NCI-H748 (cell line): ENCODE data around the gene CISD2.
A peak's percentile ranks its signal among the peaks of the same experiment; 100 is the strongest.
"Not testable (repeated sequence)": the region's sequence is repeated elsewhere in the genome, so short reads cannot be mapped to it uniquely, and the experiment has no call there.

Experiments used
- DNase-seq: peaks from one replicate; lab custom pipeline; 2025; ENCODE audit not compliant: unreplicated experiment; lab: John Stamatoyannopoulos, UW

The CISD2 gene, protein sequence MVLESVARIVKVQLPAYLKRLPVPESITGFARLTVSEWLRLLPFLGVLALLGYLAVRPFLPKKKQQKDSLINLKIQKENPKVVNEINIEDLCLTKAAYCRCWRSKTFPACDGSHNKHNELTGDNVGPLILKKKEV

GRCh38 chr4:102868781-102869568, at the start of gene CISD2:
Gene CISD2 (plus strand): TSS chr4:102868992. CDS start chr4:102869085, 93 bp downstream.
- peak; percentile 94 for DNase-seq

- DNase-seq: not testable (repeated sequence)
Observed at GRCh38 chr4:102819100-102819499, 49.7 kb upstream of the CISD2 start.

DNA sequence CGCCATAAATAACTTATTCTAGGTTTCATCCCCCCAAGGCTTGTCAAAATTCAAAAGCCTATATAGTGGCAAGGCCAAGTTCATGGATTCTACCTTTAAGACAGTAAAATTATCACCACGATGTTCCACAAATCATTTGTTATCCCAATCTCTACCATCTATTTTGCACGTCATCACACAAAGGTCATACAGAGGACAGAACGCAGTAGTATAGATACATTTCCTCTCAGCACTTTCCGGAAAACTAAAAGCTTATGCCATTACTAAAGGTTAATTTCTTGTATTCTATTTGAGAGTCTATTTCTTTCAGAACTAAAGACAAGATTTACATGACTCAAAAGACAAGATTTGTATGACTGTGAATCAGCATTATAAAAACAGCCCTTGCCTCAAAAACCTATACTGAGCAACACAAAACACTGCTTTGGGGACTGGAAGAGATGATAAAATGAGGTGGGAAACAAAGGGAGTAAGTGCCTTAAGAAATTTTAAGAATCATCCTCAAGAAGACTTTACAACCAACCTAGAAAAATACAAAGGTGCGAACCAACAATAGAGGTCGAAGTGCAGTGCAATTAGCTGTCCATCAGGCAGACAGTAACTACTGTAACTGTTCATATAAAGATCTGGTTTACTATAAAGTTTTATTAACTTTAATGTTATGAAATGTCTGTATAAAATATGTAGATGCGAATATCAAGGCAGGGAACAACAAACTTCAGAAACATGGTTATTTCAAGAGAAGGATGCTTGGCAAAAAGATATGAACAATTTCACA, 49.0 kb upstream of the CISD2 start:
- DNase-seq: no peak

DNA sequence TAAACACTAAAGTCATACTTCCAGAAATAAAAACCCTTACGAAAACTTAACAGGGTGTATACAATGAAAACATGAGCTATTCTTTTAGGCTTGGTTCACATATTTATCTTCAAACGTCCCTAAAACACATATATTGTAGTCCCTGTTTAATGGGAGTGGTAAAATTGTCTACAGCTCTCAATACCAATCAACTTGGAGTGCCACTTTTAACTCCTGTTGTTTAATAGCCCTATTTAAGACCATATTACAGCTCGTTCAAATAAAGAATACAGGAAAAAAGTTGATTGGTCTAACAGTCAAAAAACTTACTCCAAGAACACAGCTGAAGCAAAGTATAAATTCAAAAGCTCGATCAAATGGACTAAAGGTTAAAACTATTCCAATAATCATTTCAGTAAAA, 45.3 kb upstream of the CISD2 start:
- no peak for DNase-seq

GRCh38 chr4:102823897-102824296, 44.9 kb upstream of the CISD2 start:
- no peak for DNase-seq

DNA sequence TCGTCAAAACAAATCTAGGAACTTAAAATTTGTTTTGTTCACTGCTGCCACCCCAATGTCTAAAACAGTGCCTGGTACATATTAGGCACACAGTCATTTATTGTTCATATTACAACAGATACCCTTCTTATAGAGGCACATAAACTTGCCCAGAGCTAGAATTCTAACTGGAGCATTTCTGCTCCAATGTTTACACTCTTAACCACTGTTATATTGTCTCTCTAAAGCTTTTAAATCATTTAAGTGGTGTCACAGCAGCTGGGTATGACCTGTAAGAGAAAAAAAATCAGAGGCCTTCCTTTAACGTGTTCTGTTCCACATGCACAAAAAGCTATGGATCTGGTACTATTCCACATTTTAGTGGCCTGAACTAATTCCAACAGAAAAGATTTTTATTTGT, 44.4 kb upstream of the CISD2 start:
- peak; percentile 10 for DNase-seq

DNA sequence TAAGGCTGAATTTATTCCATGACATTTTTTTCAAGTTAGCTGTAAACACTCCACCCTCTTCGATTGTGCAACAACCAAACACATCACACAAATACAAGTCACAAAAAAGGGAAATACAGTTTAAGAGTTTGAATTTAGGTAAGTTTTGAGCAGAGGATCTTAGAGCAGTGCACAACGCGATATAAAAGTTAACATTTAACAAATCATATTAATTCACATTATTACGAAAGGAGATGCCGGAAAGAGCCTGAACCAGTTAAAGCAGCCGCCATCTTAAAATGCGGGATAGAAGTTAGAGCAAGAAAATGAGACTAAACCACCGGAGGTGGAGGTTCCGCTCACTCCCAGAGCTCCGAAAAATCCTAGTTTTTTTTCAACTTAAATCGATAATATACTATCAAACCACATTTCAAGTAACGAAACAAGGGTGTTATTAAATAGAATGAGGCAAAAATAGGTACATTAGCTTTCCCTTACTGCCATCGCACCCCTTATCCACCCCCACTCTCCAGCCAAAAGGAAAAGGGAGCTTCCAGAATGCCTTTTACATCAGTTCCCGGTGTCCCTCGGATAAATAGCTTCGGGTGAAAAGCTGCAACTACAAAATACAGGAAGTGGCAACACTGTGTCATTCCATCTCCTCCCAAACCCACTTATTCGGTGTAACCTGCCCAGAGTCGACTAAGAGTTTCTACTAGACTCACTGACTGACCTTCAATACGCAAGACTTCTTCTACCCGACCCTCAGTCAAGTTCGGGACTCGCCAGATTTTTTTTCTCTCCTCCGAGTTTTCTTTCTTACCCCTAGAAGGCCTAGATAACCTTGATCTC, 43.3 kb upstream of the CISD2 start:
- peak; percentile 44 for DNase-seq

DNA sequence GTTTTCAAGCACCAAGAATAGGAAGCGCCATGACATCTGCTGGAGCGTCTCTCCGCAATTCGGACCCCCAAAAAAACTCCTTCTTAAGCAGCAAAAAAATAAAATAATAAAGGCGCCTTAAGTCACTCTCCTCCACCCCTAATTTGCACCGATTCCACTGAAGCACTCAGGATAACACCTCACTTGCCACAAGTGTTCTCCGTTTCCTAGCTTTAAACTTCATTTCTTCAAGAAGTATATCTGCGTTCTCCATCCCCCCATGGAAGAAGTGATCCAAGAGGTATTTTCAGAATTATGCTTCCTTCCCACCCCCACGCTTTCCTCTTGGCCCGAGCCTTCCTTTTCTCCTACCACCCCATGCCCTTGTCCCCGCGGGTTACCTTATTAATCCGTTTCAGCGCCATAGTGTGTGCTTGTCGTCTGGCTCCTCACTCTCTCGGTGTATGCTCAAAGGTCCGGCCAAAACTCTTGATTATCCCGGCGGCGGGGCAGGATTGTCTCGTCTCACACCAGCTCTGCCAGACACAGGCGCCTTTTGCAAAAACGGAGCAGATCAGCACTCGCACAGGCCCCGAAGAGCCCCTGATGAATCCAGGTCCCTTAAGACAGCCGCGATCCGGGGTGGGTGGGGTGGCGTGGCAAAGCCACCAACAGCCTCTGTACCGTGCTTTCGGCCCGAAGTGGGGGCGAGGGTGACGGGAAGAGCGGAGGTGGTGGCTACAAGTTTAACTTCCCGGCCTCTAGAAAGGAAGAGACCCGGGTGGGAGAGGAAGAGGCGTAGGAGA, 42.5 kb upstream of the CISD2 start:
- DNase-seq: peak; percentile 34

GRCh38 chr4:102826890-102827673, 41.7 kb upstream of the CISD2 start, which contains the start of gene UBE2D3:
Gene UBE2D3 (minus strand): TSS chr4:102827551. CDS start chr4:102826508, 1,043 bp downstream.
- peak; percentile 93 for DNase-seq

DNA sequence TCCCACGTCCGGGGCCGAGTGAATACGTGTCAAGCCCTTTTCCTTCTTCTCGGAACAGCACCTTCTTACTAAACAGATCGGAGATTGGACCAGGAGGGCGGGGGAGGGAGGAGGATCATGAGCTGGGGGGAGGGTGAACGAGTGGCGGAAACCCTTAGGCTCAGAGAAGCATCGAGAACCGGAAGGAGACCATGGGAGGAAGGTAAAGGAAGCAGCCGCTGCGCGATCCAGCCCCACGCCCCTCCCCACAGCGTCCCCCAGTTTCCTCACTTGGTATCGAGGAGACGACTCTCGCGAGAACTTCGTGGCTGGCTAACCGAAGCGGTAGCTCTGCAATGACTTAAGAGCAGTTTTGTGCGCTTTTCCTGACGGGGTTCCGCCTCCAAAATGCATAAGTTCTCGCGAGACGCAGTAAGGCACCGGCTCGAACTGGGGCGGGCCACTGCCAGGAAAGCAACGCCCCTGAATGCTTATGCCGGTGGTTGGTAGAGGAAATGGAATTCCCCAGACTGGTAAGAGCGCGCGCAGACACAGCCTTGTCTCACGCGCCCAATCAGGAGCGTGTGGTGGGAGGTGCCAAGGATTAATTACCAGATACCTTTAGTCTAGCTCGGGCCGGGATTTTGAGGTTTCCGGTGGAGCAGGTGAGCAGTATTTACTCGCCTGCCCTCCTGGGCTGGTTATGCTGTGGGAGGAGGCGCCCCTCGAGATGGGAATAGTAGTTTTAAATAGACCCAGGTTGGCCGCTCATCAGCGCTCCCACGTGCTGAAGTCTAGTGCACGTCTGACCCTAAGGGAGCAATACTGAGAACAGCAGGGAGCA, 40.9 kb upstream of the CISD2 start:
- DNase-seq: peak; percentile 99

GRCh38 chr4:102828497-102828808, 40.3 kb upstream of the CISD2 start:
- DNase-seq: peak; percentile 30

DNA sequence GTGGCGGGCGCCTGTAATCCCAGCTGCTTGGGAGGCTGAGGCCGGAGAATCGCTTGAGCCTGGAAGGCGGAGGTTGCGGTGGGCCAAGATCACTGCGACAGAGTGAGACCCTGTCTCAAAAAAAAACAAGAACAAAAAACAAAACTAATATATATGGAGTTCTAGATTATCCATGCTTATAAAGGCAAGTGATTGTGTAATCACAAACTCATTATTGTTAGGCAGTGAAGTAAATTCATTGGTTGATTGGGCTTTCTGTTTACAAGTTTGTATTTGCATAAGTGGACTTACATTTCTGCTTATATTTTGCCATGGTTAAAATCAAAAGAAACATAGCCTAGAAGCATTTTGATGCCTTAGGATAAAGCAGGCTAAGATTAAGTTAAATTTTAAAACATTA, 39.0 kb upstream of the CISD2 start:
- no peak for DNase-seq

DNA sequence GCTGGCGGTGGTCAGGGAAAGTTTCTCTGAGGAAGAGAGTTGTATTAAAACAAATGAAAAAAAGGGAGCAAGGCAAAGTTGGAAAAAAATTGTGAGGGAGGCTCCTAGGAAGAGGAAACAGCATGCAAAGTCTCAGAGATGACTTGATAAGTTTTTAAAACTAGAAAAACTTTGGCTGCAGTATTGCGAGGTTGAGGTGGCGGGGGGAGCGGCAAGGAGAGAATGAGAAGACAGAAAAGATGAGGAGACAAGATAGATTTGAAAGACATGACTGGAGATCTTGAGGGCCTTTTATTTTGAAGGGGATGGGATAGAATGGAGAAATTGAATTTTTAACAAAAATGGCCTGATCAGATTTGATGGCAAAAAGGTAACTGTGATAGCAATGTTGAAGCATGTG, 36.7 kb upstream of the CISD2 start:
- DNase-seq: no peak

DNA sequence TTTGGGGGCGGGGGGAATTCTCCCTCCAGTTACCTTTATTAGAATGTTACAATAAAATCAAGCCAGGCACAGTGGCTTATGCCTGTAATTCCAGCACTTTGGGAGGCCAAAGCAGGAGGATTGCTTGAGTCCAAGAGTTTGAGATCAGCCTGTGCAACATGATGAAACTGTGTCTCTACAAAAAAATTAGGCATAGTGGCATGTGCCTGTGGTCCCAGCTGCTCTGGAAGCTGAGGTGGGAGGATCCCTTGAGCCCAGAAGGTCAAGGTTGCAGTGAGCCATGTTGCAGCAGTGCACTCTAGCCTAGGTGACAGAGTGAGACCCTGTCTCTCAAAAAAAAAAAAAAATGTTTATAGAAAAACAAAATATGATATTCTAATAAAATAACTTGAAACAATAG, 36.1 kb upstream of the CISD2 start:
- no peak for DNase-seq

GRCh38 chr4:102836596-102836995, 32.2 kb upstream of the CISD2 start:
- no peak for DNase-seq

GRCh38 chr4:102842367-102842766, 26.4 kb upstream of the CISD2 start:
- DNase-seq: no peak

GRCh38 chr4:102843273-102843672, 25.5 kb upstream of the CISD2 start:
- DNase-seq: no peak

DNA sequence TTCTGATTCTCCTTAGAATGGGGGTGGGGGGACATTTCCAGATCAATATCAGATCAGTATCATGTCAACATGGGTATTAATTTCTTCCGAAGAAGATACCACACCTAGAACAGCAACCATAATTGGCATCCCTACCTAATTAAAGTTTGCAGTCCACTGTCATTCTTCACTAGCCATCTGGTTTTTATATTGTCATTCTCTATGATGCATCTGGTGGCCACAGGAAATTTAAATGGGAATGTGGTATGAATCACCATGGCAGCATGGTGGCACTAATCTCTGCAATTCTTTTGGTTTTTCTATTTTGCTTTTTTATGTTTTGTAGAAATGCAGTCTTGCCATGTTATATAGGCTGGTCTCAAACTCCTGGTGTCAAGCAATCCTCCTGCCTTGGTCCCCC, 24.9 kb upstream of the CISD2 start:
- no peak for DNase-seq

GRCh38 chr4:102847687-102848086, 21.1 kb upstream of the CISD2 start:
- DNase-seq: no peak
